ENCODE results near the gene POU2F1. TPM values are rescaled to one million over a fixed set of nuclear protein-coding genes. Genes with fewer than 3 reads are reported as not detected.
A peak's percentile ranks its signal among the peaks of the same experiment; 100 is the strongest.
"Not testable (repeated sequence)": the region's sequence is repeated elsewhere in the genome, so short reads cannot be mapped to it uniquely, and the experiment has no call there.

Gene POU2F1
- total RNA-seq, 8 experiments from 2014 or later = 11.4 to 29.7 (median 20.2) TPM

GRCh38 chr1:167293057-167293456 lies 72.4 kb downstream of the POU2F1 start:
- no peak for ATAC-seq (replicated peaks in 6 of 8)
- H3K4me3 ChIP-seq = no peak overlapping the region
- H3K27ac ChIP-seq = no peak overlapping the region
- in situ Hi-C loops (cut with MboI; ENCODE audit: low pct_unique_long_range_greater_than_20kb in 2 of 9, low sequenced_read_pairs in 9 of 9, unreplicated experiment in 9 of 9) = no loop called here
- WGBS, 10 experiments = 89 to 100% (median 95%) methylated on average over 2 to 4 of the region's 4 CpGs
- H3K4me1 ChIP-seq (replicated peaks in 1 of 2) = no peaks in the 10 kb centered on the region

DNA sequence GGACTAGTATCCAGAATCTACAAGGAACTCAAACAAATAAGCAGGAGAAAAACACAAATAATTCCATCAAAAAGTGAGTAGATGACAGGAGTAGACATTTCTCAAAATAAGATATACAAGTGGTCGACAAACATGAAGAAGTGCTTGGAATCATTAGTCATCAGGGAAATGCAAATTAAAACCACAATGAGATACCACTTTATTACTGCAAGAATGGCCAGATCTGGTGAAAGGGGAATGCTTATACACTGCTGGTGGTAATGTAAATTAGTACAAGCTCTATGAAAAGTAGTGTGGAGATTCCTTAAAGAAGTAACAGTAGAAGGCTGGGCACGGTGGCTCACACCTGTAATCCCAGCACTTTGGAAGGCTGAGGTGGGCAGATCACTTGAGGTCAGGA lies 73.8 kb downstream of the POU2F1 start:
- no peak overlapping the region for H3K27ac ChIP-seq
- 10 to 100% (median 92%) methylated on average over 1 to 2 of the region's 2 CpGs; no CpG with 5 or more reads in 1 of the 10 experiments for WGBS, 10 experiments
- no peaks in the 10 kb centered on the region for H3K4me1 ChIP-seq (replicated peaks in 1 of 2)
- H3K4me3 ChIP-seq = no peak overlapping the region
- in situ Hi-C loops (cut with MboI; ENCODE audit: low pct_unique_long_range_greater_than_20kb in 2 of 9, low sequenced_read_pairs in 9 of 9, unreplicated experiment in 9 of 9) = no loop called here
- ATAC-seq (replicated peaks in 6 of 8) = peak in 2 of 8 experiments; percentile 48 to 60

DNA sequence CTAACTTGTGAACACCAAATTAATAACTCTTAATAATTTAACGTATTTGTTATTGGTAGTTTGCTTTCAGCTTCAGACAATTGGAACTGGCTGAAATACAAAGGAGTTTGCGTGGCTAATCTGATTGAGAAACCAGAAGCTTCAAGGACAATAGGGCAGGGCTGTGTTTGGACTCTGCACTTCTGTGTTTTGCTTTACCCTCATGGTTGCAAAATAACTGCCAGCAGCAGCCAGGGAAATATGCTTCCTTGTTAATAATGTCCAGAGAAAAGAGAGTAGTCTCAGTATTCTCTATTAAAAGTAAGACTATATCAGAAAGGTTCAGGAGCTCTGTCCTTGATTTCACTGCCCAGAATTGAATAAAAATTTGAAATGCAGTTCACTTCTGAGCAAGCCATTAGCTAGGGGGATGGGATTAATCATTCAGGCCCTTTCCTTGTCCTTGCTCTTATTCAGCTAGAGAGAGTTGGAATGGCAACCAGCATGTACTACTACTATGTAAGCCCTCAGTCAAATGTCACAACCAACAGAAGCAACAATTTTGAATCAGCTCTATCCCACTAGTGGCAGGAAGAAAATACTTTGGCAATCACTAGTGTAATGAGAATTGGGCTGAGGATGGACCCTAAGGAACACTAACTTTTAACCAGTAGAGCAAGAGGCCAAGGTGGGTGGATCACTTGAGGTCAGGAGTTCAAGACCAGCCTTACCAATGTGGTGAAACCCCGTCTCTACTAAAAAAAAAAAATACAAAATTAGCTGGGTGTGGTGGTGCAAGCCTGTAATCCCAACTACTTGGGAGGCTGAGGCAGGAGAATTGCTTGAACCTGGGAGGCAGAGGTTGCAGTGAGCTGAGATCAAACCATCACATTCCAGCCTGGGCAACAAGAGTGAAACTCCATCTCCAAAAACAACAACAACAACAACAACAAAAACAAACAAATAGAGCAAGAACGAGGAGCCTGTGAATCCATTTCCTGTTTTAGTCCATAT lies 76.8 kb downstream of the POU2F1 start:
- Histone ChIP-seq H3K4me3 (no peak overlapping the region), H3K27ac (no peak overlapping the region), H3K4me1 (replicated peaks in 1 of 2) (no peaks in the 10 kb centered on the region)
- in situ Hi-C loops (cut with MboI; ENCODE audit: low pct_unique_long_range_greater_than_20kb in 2 of 9, low sequenced_read_pairs in 9 of 9, unreplicated experiment in 9 of 9) = no loop called here
- 17 to 85% (median 72%) methylated on average over 1 to 4 of the region's 4 CpGs for WGBS, 10 experiments
- ATAC-seq (replicated peaks in 6 of 8) = peak in 3 of 8 experiments; percentile 57 to 63 (median 63)

DNA sequence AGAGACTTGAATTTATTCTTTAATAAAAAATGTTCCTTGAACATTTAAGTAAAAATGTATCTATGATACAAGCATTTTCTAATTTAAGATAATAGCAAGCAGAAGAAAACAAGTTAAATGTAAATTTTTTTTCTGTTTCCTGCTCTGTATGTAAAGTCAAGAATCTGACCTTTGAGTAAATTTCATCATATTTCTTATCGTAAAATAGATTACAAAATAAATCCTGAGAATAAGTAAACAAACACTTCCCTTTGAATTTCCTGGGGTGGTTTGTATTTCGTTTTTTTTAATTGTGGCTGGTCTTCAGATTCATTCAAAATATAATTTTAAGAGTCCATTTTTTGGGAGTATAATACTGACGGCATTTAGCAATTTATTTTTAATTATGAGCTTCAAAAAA lies 77.6 kb downstream of the POU2F1 start:
- H3K27ac ChIP-seq = no peak overlapping the region
- no peak overlapping the region for H3K4me3 ChIP-seq
- H3K4me1 ChIP-seq (replicated peaks in 1 of 2) = no peaks in the 10 kb centered on the region
- WGBS, 10 experiments = 48 to 100% (median 93%) methylated on average over 1 to 3 of the region's 3 CpGs
- no peak for ATAC-seq (replicated peaks in 6 of 8)
- in situ Hi-C loops (cut with MboI; ENCODE audit: low pct_unique_long_range_greater_than_20kb in 2 of 9, low sequenced_read_pairs in 9 of 9, unreplicated experiment in 9 of 9) = no loop called here

DNA sequence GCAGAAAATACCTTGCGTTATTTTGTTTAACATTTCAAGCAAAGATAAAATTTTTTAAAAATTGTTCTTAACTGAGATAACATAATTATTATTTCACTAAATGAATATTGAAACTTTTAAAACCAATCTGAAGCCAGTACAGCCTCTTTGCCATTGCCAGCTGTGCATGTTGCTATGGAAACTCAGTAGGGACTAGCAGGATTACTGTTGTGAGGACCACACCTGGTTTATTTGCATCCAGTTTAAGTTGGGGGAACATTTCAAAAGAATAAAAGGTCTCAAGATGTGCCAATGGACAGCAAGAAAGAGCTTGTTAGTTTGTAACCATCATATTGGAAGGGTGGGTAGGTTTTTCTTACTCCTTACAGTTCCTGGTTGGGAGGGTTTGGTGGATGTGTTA lies 80.7 kb downstream of the POU2F1 start:
- ATAC-seq (replicated peaks in 6 of 8) = peak in 3 of 8 experiments; percentile 49 to 77 (median 58)
- in situ Hi-C loops (cut with MboI; ENCODE audit: low pct_unique_long_range_greater_than_20kb in 2 of 9, low sequenced_read_pairs in 9 of 9, unreplicated experiment in 9 of 9) = no loop called here
- no peak overlapping the region for H3K27ac ChIP-seq
- WGBS, 10 experiments = 64 to 100% (median 100%) methylated on average over 1 of the region's 1 CpG; no CpG with 5 or more reads in 1 of the 10 experiments
- H3K4me3 ChIP-seq = no peak overlapping the region
- H3K4me1 ChIP-seq (replicated peaks in 1 of 2) = no peaks in the 10 kb centered on the region

DNA sequence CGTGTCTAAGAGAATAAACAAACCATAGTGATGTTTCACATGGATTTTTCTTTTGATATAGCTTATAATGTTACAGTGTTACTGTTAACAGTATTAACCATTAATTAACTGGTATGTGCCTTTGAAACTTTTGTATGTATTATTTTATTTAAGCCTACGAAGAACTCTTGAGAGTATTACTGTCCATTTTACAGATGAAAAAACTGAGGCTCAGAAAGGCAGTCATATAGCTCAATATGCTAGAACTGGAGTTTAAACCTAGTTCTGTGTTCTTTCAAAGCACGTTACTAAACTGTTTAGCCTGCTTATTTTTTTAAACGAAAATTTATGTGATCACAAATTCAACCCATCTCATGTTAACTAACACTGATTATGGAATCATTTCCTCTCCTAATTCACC lies 83.5 kb downstream of the POU2F1 start:
- in situ Hi-C loops (cut with MboI; ENCODE audit: low pct_unique_long_range_greater_than_20kb in 2 of 9, low sequenced_read_pairs in 9 of 9, unreplicated experiment in 9 of 9) = no loop called here
- H3K4me1 ChIP-seq (replicated peaks in 1 of 2) = no peaks in the 10 kb centered on the region
- no peak for ATAC-seq (replicated peaks in 6 of 8)
- no peak overlapping the region for H3K27ac ChIP-seq
- H3K4me3 ChIP-seq = no peak overlapping the region
- WGBS, 10 experiments = 76 to 100% (median 97%) methylated on average over 2 to 4 of the region's 4 CpGs; no CpG with 5 or more reads in 1 of the 10 experiments

DNA sequence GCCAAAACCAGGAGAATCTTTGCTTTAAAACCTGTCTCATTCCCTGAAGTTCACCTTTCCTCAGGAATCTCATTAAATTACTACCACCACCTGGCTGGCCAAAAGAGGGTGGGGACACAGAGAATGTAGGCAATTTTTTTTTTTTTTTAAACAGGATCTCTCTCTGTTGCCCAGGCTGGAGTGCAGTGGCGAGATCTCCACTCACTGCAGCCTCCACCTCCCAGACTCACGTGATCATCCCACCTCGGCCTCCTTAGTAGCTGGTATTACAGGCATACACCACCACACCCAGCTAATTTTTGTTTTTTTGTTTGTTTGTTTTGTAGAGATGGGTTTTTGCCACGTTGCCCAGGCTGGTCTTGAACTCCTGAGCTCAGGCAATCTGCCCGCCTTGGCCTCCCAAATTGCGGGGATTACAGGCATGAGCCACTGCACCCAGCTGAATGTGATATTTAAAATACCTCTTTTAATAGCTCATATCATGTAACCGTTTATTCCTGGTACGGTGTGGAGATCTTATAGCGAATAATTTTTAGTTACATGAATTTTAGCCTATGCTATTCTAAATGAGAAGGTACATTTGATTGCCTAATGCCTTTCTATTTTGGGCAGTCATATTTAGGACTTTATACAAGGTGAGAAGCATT lies 84.5 kb downstream of the POU2F1 start:
- ATAC-seq (replicated peaks in 6 of 8) = peak in 2 of 8 experiments; percentile 12 to 67
- in situ Hi-C loops (cut with MboI; ENCODE audit: low pct_unique_long_range_greater_than_20kb in 2 of 9, low sequenced_read_pairs in 9 of 9, unreplicated experiment in 9 of 9) = no loop called here
- no peak overlapping the region for H3K4me3 ChIP-seq
- no peak overlapping the region for H3K27ac ChIP-seq
- H3K4me1 ChIP-seq (replicated peaks in 1 of 2) = peaks cover 0 to 2% of the 10 kb centered on the region in 2 donors
- WGBS, 10 experiments = 68 to 100% (median 86%) methylated on average over 4 to 9 of the region's 9 CpGs; no CpG with 5 or more reads in 2 of the 10 experiments

DNA sequence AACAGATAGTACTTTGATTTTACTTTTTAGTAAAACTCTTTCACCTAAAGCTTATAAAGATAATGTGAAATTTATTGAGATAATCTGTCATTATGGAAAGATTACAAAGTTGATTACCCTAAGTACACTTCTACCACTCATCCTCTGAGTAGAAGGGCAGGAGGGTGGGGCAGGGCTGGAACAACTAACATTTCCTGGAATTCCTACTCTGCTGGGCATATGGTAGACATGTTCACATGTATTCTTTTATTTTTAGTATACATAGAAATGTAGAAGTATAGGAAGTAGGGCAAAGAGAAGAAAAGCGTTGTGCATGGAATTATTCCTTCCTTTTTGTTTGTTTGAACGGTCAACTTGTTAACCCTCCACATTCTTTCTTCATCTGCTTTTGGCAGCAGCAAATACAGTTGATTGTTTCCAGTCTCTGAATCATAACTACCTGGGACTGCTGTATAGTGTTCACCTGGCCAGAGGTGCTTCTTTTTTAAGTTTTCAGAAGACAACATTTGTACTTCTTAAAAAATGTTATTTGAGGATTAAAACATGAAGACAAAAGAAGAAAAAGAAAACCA lies 85.1 kb downstream of the POU2F1 start:
- in situ Hi-C loops (cut with MboI; ENCODE audit: low pct_unique_long_range_greater_than_20kb in 2 of 9, low sequenced_read_pairs in 9 of 9, unreplicated experiment in 9 of 9) = no loop called here
- H3K27ac ChIP-seq = no peak overlapping the region
- ATAC-seq (replicated peaks in 6 of 8) = peak in 3 of 8 experiments; percentile 90 to 97 (median 95)

DNA sequence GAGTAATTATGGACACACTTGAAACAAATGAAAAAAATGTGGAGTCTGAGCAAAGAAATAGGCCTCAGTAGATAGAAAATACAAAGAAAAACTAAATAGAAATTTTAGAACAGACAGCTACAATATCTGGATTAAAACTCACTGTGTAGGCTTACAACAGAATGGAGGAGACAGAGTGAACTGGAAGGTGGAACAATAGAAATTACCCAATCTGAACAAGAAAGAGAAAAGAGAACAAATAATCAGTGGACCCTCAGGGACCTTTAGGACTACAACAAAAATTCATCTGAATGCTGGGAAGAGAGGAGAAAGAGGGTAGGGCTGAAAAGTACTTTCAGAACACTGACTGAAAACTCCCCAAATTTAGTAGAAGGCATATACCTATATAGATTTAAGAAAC lies 90.0 kb downstream of the POU2F1 start:
- Histone ChIP-seq H3K4me3 (no peak overlapping the region), H3K4me1 (replicated peaks in 1 of 2) (peaks cover 0 to 8% of the 10 kb centered on the region in 2 donors), H3K27ac (no peak overlapping the region)
- in situ Hi-C loops (cut with MboI; ENCODE audit: low pct_unique_long_range_greater_than_20kb in 2 of 9, low sequenced_read_pairs in 9 of 9, unreplicated experiment in 9 of 9) = no loop called here
- ATAC-seq (replicated peaks in 6 of 8) = no peak

More for the DNA sequence above, 85.1 kb downstream of the POU2F1 start:
- no peak overlapping the region for H3K4me3 ChIP-seq
- 21 to 93% (median 83%) methylated on average over 1 to 2 of the region's 2 CpGs for WGBS, 10 experiments
- H3K4me1 ChIP-seq (replicated peaks in 1 of 2) = peaks cover 0 to 8% of the 10 kb centered on the region in 2 donors

DNA sequence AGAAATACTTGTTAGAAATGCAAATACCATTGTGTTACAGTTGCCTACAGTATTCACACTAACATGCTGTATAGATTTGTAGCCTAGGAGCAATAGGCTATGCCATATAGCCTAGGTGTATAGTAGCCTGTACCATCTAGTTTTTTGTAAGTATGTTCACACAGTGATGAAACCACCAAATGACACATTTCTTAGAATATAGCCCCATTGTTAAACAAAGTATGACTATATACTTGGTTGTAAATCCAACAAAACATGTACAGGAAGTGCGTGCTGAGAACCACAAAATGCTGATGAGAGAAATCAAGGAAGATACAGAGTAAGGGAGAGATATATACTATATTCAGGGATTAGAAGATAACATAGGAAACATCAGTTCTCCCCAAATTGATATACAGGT lies 92.2 kb downstream of the POU2F1 start:
- H3K4me1 ChIP-seq (replicated peaks in 1 of 2) = peaks cover 0 to 8% of the 10 kb centered on the region in 2 donors
- H3K4me3 ChIP-seq = no peak overlapping the region
- ATAC-seq (replicated peaks in 6 of 8) = no peak
- 80 to 100% (median 100%) methylated on average over 1 of the region's 1 CpG; no CpG with 5 or more reads in 1 of the 10 experiments for WGBS, 10 experiments
- in situ Hi-C loops (cut with MboI; ENCODE audit: low pct_unique_long_range_greater_than_20kb in 2 of 9, low sequenced_read_pairs in 9 of 9, unreplicated experiment in 9 of 9) = no loop called here
- H3K27ac ChIP-seq = no peak overlapping the region

DNA sequence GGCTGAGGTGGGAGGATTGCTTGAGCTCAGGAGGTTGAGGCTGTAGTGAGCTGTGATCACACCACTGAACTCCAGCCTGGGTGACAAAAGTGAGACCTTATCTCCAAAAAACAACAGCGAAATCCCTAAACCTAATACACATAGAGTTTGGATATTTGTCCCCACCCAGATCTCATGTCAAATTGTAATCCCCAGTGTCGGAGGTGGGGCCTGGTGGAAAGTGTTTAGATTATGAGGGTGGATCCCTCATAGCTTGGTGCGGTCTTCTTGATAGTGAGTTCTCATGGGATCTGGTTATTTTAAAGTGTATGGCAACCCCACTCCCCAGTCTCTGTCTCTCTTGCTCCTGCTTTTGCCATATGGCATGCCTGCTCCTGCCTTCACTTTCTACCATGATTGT lies 94.0 kb downstream of the POU2F1 start:
- WGBS, 10 experiments = 60 to 100% (median 97%) methylated on average over 1 to 3 of the region's 3 CpGs; no CpG with 5 or more reads in 5 of the 10 experiments
- in situ Hi-C loops (cut with MboI; ENCODE audit: low pct_unique_long_range_greater_than_20kb in 2 of 9, low sequenced_read_pairs in 9 of 9, unreplicated experiment in 9 of 9) = no loop called here
- ATAC-seq (replicated peaks in 6 of 8) = no peak
- Histone ChIP-seq H3K27ac (no peak overlapping the region), H3K4me1 (replicated peaks in 1 of 2) (peaks cover 0 to 8% of the 10 kb centered on the region in 2 donors), H3K4me3 (no peak overlapping the region)

- 63 to 100% (median 91%) methylated on average over 1 to 3 of the region's 3 CpGs; no CpG with 5 or more reads in 2 of the 10 experiments for whole genome bisulfite sequencing, 10 experiments
- no peak for ATAC-seq (replicated peaks in 6 of 8)
- H3K4me3 ChIP-seq = no peak overlapping the region
- no peaks in the 10 kb centered on the region for H3K4me1 ChIP-seq (replicated peaks in 1 of 2)
- in situ Hi-C loops (cut with MboI; ENCODE audit: low pct_unique_long_range_greater_than_20kb in 2 of 9, low sequenced_read_pairs in 9 of 9, unreplicated experiment in 9 of 9) = no loop called here
- no peak overlapping the region for H3K27ac ChIP-seq
Observed at GRCh38 chr1:167317463-167317862, 96.8 kb downstream of the POU2F1 start.

DNA sequence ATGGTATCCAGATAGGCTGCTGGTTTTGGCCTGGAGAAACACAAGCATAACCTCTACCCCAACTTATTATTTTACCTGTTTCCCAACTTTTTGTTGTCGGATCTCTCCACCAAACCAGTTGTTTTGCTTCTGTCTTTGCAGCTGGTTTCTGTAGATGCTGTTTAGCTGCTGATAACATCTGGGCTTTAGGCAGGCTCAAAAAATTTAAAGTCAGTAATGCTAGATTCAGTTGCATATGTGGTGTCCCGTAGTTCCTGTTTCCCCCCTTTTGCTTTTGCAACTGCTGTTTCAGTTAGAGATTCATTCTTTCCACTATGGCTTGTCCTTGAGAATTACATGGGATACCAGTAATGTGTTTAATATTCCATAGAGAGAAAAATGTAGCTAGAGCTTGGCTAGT lies 98.5 kb downstream of the POU2F1 start:
- H3K4me1 ChIP-seq (replicated peaks in 1 of 2); H3K27ac ChIP-seq; in situ Hi-C loops (cut with MboI; ENCODE audit: low pct_unique_long_range_greater_than_20kb in 2 of 9, low sequenced_read_pairs in 9 of 9, unreplicated experiment in 9 of 9); H3K4me3 ChIP-seq; ATAC-seq (replicated peaks in 6 of 8): not testable (repeated sequence)
- 86 to 100% (median 100%) methylated on average over 1 to 2 of the region's 2 CpGs; no CpG with 5 or more reads in 3 of the 10 experiments for WGBS, 10 experiments

Data from motor neuron (in vitro differentiated cells).